ENCODE results near the gene HOXC4.
A peak's percentile ranks its signal among the peaks of the same experiment; 100 is the strongest.

HOXC4 gene

DNA sequence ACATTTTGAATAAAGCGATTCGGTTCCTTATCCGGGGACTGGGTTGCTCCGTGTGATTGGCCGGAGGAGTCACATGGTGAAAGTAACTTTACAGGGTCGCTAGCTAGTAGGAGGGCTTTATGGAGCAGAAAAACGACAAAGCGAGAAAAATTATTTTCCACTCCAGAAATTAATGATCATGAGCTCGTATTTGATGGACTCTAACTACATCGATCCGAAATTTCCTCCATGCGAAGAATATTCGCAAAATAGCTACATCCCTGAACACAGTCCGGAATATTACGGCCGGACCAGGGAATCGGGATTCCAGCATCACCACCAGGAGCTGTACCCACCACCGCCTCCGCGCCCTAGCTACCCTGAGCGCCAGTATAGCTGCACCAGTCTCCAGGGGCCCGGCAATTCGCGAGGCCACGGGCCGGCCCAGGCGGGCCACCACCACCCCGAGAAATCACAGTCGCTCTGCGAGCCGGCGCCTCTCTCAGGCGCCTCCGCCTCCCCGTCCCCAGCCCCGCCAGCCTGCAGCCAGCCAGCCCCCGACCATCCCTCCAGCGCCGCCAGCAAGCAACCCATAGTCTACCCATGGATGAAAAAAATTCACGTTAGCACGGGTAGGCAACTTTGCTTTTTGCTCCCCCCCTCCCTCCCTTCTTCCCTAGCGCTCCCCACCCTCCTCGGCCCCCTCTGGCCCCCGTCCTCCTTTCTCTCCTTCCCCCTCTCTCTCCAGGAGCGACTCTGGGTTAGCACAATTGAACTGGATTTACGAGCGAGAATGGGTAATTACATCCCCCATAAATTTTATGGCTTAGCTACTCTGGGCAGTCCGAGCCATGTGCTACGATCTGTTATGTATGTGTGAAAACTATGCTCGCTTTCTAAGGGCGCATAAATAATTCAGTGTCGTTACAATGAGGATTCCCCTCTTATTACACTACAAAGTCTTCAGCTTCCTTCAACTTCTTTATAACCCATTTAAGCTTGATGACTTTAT is at the start of gene HOXC4:
TSS of gene HOXC4 (plus strand) at position 85 of the 991 bp plus-strand sequence. CDS start at position 173, 88 bp downstream.
- DNase-seq (ENCODE audit: low spot score) = peak; percentile 27

GRCh38 chr12:54004063-54004840 is 49.4 kb upstream of the HOXC4 start:
- DNase-seq (ENCODE audit: low spot score) = no peak

DNA sequence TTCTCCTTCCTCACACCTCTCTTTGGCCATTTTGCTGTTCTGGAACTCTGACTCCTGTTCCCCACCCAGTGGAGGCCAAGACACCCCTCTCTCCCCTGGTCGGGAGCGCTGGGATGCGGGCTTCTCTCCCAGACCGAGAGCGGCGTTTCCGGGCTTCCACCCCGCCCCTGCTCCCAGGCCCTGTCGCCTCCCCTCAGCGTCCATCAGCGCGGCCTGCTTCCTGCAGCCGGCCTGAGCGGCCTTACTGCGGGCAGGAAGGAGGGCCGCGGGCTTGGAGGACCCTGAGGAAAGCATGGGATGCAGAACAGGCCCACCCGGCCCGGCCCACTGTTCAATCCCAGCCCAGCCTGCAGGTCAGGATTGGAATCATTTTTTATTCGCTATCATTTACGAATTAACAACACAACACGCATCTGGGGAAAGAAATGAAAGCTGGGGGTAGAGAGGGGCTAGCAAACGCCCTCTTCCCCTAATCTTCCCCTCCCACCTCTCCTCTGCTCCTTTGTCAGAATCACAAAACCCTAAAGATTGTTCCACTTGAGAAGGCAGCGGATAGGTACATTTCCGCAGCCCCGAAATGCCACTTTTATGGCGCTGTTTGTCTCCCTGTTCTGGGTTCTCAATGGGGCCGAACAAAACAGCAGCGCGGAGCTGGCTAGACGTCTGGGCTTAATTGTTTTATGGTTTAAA is 48.6 kb upstream of the HOXC4 start:
- no peak for DNase-seq (ENCODE audit: low spot score)

DNA sequence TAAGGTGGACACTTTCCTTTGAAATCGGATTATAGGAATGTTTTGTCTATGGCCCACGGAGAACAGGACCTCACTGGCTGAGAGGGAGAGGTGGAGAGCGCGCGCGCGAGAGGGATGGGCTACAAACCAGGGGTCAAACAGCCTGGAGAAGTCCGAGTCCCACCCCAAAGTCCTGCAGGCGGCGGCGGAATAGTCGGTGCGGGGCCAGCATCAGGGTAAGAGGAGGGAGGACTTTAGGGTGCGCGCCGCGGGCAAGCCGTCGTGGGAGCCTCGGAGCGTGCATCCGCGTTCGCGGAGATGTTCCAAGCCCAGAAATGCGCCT is 48.1 kb upstream of the HOXC4 start:
- no peak for DNase-seq (ENCODE audit: low spot score)

- peak; percentile 84 for DNase-seq (ENCODE audit: low spot score)
These were observed 47.6 kb upstream of the HOXC4 start for GRCh38 chr12:54005853-54006558.

GRCh38 chr12:54006559-54007220 is 46.9 kb upstream of the HOXC4 start:
- no peak for DNase-seq (ENCODE audit: low spot score)

DNA sequence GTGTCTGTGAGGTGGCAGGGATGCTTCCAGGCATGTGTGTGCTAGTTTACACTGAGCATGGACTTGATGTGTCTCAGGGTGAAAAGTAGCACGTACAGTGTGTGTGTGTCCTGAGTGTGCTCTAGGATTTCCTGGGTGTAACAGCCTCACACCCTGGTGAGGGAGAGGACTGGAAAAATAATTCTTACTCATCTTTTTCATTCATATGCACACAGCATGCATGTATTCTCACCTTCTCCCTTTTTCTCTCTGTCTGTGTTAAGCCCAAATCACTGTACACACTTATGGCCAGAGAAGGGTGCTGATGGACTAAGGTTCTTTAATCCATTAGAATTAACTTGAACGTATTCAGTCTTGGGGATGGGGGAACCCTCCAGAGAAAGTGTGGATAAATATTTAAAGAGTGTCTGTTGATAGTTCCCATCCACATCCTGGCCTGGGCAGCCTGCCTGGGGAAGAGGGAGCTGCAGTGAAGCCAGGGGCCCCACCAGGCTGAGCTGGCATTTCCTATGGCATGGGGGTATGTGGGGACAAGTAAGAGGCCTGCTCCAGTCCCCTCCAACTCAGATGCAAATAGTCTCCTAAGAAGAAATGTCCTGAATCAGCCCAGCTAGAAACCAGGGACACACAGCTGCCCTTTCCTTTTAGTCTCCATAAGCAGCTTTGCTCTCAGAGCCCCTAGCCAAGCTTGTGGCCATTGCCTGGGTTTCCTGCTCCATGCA is 45.9 kb upstream of the HOXC4 start:
- no peak for DNase-seq (ENCODE audit: low spot score)

GRCh38 chr12:54008260-54008552 is 45.4 kb upstream of the HOXC4 start:
- no peak for DNase-seq (ENCODE audit: low spot score)

DNA sequence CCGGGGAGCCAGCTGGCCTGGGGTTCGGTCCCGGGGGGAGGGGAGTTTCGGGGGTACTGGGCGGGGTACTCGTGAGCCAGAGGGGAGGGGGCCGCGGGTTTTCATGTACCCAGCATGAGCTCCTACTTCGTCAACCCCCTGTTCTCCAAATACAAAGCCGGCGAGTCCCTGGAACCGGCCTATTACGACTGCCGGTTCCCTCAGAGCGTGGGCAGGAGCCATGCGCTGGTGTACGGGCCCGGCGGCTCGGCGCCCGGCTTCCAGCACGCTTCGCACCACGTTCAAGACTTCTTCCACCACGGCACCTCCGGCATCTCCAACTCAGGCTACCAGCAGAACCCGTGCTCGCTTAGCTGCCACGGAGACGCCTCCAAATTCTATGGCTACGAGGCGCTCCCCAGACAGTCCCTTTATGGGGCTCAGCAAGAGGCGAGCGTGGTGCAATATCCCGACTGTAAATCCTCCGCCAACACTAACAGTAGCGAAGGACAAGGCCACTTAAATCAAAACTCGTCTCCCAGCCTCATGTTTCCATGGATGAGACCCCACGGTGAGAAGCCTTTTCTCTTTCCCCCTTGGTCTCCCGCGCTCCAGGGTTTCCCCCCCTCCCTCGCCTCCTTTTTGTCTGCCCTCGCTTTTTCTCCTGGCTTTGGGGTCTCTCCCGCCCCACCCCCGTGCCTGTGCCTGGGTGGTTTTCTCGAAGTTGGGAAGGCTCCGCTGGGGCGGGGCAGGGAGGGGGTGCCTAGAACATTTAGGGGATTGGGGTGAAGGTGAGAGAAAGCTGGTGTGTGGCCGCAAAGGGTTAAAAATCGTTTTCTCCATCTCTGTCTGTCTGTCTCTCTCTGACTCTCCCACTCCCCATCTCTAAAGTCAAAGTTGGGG is 44.2 kb upstream of the HOXC4 start:
- DNase-seq (ENCODE audit: low spot score) = no peak

GRCh38 chr12:54010053-54010971 is 43.3 kb upstream of the HOXC4 start:
- no peak for DNase-seq (ENCODE audit: low spot score)

- no peak for DNase-seq (ENCODE audit: low spot score)
These were observed 42.5 kb upstream of the HOXC4 start for GRCh38 chr12:54010972-54011664.

GRCh38 chr12:54011665-54012532 is 41.7 kb upstream of the HOXC4 start:
- DNase-seq (ENCODE audit: low spot score) = no peak

DNA sequence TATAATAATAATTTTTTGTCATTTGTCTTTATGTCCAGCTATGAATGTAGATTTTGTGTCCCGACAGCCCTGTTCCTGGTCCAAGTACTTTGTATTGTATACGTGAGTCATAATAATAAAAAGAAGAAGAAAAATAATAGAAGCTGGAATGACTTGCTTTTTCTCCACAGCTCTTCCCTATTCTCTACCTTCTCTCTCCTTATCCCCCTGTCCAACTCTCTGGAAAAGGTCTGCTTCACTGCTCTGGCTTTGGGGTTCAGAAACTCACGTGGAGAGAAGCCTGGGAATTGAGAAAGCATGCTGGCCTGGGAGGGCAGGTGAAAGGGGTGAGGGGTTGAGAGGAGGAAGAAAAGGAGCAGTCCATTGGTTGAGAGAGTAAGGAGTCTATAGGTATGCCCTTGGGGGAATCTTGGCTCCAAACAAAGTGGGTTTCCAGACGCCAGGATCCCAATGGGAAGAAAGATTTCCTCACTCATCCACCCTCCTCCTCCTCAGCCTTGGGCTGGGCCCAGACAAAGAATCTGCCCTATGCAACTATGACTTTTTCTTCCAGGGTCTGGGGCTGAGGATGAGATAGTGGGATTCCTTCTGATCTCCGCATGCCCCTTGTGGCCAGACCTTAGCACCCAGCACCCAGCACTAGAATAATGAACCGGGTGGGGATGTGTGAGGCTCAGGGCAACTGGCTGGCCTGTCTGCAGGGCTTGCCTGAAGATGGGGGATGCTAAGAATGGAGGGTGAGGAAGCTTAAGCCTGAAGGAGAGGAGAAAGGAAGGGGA is 40.8 kb upstream of the HOXC4 start:
- no peak for DNase-seq (ENCODE audit: low spot score)

DNA sequence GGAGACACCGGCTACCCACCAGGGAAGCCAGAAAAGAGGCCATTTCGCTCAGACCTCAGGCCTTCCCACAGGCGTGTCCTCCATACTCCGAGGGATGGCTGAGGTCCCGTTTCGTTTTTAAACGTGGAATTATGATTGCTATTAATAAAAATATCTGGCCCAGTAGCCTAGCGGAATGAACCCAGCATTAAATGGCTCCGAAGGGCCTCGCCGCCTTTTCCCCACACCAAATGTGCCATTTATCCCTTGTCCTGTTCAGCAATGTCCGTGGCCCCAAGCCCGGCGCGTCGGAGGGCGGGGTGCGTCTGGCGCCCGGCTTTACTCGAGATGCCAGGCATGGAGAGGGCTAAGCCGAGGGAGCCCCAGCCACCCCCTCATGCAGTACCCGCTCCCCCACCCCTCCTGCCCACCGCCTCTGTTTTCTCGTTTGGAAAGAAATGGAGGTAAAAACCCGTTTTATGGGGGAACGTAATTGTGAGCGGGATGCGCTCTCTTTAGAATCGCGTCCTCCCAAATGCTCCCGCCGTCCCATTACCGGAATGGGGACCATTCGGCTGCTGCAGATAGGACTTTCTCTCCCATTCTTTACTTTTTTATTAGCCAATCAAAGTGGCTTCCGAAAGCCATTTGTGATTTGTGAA is 39.1 kb upstream of the HOXC4 start:
- DNase-seq (ENCODE audit: low spot score) = no peak

DNA sequence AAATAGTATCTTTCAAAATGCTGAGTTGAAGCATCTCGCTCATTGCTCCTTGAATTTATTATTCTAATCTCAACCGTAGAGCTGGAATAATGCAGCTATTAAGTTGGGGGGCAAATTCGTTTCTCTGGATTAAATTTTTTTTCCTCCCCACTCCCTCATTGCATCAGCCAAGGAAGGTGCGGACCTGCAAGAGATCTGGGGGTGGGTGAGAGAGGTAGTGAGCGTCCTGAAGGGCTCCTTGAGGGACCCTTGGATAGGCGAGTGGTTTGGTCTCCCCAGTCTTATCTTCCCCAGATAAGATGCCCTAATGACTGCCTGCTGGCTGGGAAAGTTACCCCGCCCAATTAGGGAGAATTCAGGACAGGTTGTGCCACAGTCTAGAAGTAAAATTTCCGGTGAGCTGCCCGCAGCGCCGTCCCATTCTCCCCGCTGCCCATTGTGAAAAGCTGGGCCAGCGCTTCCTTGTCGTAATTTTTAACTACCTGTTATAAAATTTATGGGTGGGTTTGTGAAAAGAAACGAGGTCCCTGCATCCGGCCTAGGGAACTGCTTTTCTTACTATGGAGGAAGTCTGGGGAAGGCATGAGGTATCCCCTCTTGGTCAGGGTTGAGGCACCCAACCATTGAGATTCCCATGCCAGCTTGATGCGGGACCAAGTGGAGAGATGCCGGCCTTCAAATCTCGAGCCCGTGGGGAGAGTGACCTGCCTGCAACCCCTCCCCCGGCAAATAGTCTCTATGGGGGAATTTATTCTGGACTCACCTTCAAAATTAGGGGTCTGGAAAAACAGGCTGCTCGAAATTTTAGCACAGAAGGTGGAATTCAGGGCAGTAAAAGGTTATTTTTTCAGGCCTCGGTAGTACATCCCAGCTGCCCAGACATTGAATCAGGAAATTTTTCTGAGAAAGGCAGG is 38.4 kb upstream of the HOXC4 start:
- no peak for DNase-seq (ENCODE audit: low spot score)

Data from CD4-positive, alpha-beta T cell treated with Interleukin-15 for 4 hours (primary cell).